ENCODE measurements around the gene IFNA21. TPM values are rescaled to one million over a fixed set of nuclear protein-coding genes. Genes with fewer than 3 reads are reported as not detected.

The IFNA21 gene
- total and polyA plus RNA-seq, 2 donors (not counting 1 experiment from before 2014, with no cell fraction given): not detected

DNA sequence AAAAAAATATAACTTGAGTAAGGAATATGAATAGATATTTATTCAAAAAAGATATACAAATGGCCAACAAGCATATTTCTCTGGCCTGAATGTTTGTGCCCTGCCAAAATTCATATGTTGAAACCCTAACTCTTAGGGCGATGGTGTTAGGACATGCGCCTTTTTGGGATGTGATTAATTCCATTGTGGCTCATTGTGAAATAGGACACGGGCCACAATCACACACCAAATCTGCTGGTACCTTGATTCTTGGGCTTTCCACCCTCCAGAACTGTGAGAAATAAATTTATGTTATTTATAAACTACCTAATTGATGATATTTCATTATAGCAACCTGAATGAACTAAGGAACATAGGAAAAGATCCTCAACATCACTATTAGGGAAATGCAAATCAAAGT, 5.7 kb upstream of the IFNA21 start:
- H3K9ac ChIP-seq (ENCODE audit: low read length): no peak overlapping the region
- Mint-ChIP-seq H3K27me3 (peaks cover 12% of the 10 kb centered on the region), H3K4me1 (no peaks in the 10 kb centered on the region), H3K4me3 (no peak overlapping the region), H3K27ac (no peak overlapping the region), H3K9me3 (ENCODE audit: insufficient read depth) (no peaks in the 10 kb centered on the region)
- no peak overlapping the region for H3K27ac ChIP-seq (ENCODE audit: low read length in 2 of 2)
- H2AFZ ChIP-seq (ENCODE audit: insufficient read depth, low read depth, low read length, poor library complexity, severe bottlenecking): no peak overlapping the region
- no peak for DNase-seq
- ChIA-PET CTCF (no interaction called here), POLR2A (no interaction called here)
- H3K79me2 ChIP-seq (ENCODE audit: control insufficient read depth, insufficient read depth, low read length): no peaks in the 10 kb centered on the region
- H3K4me3 ChIP-seq (ENCODE audit: control extremely low read depth in 1 of 5, extremely low read depth in 1 of 5, insufficient read depth in 1 of 5, low read depth in 2 of 5, low read length in 4 of 5): no peak overlapping the region
- H3K4me2 ChIP-seq (replicated peaks; ENCODE audit: low read depth, low read length, poor library complexity, severe bottlenecking): no peak overlapping the region
- WGBS (ENCODE audit: insufficient coverage): no CpG with 5 or more reads among the region's 3 CpGs
- no peaks in the 10 kb centered on the region for H3K27me3 ChIP-seq (replicated peaks in 1 of 4; ENCODE audit: control extremely low read depth in 1 of 4, control insufficient read depth in 3 of 4, insufficient read depth in 4 of 4, low read length in 3 of 4)
- ATAC-seq (ENCODE audit: low read depth): no peak
- H3K9me3 ChIP-seq (ENCODE audit: control extremely low read depth in 1 of 3, control insufficient read depth in 2 of 3, insufficient read depth in 1 of 3, low read length in 2 of 3): no peaks in the 10 kb centered on the region
- no peaks in the 10 kb centered on the region for H3K4me1 ChIP-seq (ENCODE audit: control insufficient read depth in 2 of 2, insufficient read depth in 2 of 2, low read length in 2 of 2)
- no peak for TF ChIP-seq EZH2 (IDR thresholded peaks at IDR 0.05; ENCODE audit: borderline replicate concordance, insufficient read depth, low read depth, low read length, poor library complexity, severe bottlenecking)
- TF ChIP-seq CTCF (IDR thresholded peaks at IDR 0.05): no peak
- intact Hi-C loops (cut with micrococcal nuclease): no loop called here
- no peaks in the 10 kb centered on the region for H4K20me1 ChIP-seq (ENCODE audit: control insufficient read depth, insufficient read depth, low read length, poor library complexity, severe bottlenecking)
- H3K36me3 ChIP-seq (replicated peaks in 1 of 2; ENCODE audit: control extremely low read depth in 1 of 2, control insufficient read depth in 1 of 2, extremely low read depth in 1 of 2, insufficient read depth in 2 of 2, low read length in 1 of 2): no peaks in the 10 kb centered on the region

- Histone ChIP-seq H3K27me3 (replicated peaks in 1 of 4; ENCODE audit: control extremely low read depth in 1 of 4, control insufficient read depth in 3 of 4, insufficient read depth in 4 of 4, low read length in 3 of 4) (no peaks in the 10 kb centered on the region), H4K20me1 (ENCODE audit: control insufficient read depth, insufficient read depth, low read length, poor library complexity, severe bottlenecking) (no peaks in the 10 kb centered on the region), H3K4me1 (ENCODE audit: control insufficient read depth in 2 of 2, insufficient read depth in 2 of 2, low read length in 2 of 2) (no peaks in the 10 kb centered on the region), H3K36me3 (replicated peaks in 1 of 2; ENCODE audit: control extremely low read depth in 1 of 2, control insufficient read depth in 1 of 2, extremely low read depth in 1 of 2, insufficient read depth in 2 of 2, low read length in 1 of 2) (no peaks in the 10 kb centered on the region), H3K9ac (ENCODE audit: low read length) (no peak overlapping the region), H3K4me2 (replicated peaks; ENCODE audit: low read depth, low read length, poor library complexity, severe bottlenecking) (no peak overlapping the region), H3K4me3 (ENCODE audit: control extremely low read depth in 1 of 5, extremely low read depth in 1 of 5, insufficient read depth in 1 of 5, low read depth in 2 of 5, low read length in 4 of 5) (no peak overlapping the region), H3K79me2 (ENCODE audit: control insufficient read depth, insufficient read depth, low read length) (no peaks in the 10 kb centered on the region), H3K9me3 (ENCODE audit: control extremely low read depth in 1 of 3, control insufficient read depth in 2 of 3, insufficient read depth in 1 of 3, low read length in 2 of 3) (no peaks in the 10 kb centered on the region), H3K27ac (ENCODE audit: low read length in 2 of 2) (no peak overlapping the region), H2AFZ (ENCODE audit: insufficient read depth, low read depth, low read length, poor library complexity, severe bottlenecking) (no peak overlapping the region)
- H3K4me1 Mint-ChIP-seq: no peaks in the 10 kb centered on the region
- ATAC-seq (ENCODE audit: low read depth): no peak
- TF ChIP-seq EZH2 (IDR thresholded peaks at IDR 0.05; ENCODE audit: borderline replicate concordance, insufficient read depth, low read depth, low read length, poor library complexity, severe bottlenecking) (no peak), CTCF (IDR thresholded peaks at IDR 0.05) (no peak)
- DNase-seq: no peak
- H3K9me3 Mint-ChIP-seq (ENCODE audit: insufficient read depth): no peaks in the 10 kb centered on the region
- ChIA-PET POLR2A (no interaction called here), CTCF (no interaction called here)
- intact Hi-C loops (cut with micrococcal nuclease): no loop called here
- no peak overlapping the region for H3K27ac Mint-ChIP-seq
- no CpG with 5 or more reads among the region's 1 CpG for WGBS (ENCODE audit: insufficient coverage)
- H3K4me3 Mint-ChIP-seq: no peak overlapping the region
- H3K27me3 Mint-ChIP-seq: peaks cover 9% of the 10 kb centered on the region
Observed at GRCh38 chr9:21171351-21171750, 4.9 kb upstream of the IFNA21 start.
